Glutamatergic neuron (in vitro differentiated cells): Measurements from ENCODE around the gene CLEC16A. TPM values are rescaled to one million over a fixed set of nuclear protein-coding genes. Genes with fewer than 3 reads are reported as not detected.

Experiments used
- DNase-seq: peaks from one replicate; pipeline ENCODE4 v3.0.0; 2022
- H3K27ac Mint-ChIP-seq: one replicate; pipeline ENCODE4 v1.8.0; 2020; ENCODE audit warnings: mild to moderate bottlenecking, mixed read lengths, inconsistent platforms; ENCODE audit not compliant: unreplicated experiment
- H3K27me3 Mint-ChIP-seq: one replicate; pipeline ENCODE4 v1.8.0; 2020; ENCODE audit warnings: mild to moderate bottlenecking, moderate library complexity, mixed read lengths, inconsistent platforms; ENCODE audit not compliant: unreplicated experiment
- H3K36me3 Mint-ChIP-seq: one replicate; pipeline ENCODE4 v1.8.0; 2020; ENCODE audit warnings: mild to moderate bottlenecking, mixed read lengths, inconsistent platforms; ENCODE audit not compliant: unreplicated experiment
- H3K4me1 Mint-ChIP-seq: one replicate; pipeline ENCODE4 v1.8.0; 2020; ENCODE audit warnings: mild to moderate bottlenecking, low read depth, mixed read lengths, inconsistent platforms; ENCODE audit not compliant: unreplicated experiment
- H3K4me3 Mint-ChIP-seq: one replicate; pipeline ENCODE4 v1.8.0; 2020; ENCODE audit warnings: mild to moderate bottlenecking, mixed read lengths, inconsistent platforms; ENCODE audit not compliant: unreplicated experiment
- H3K9me3 Mint-ChIP-seq: one replicate; pipeline ENCODE4 v1.8.0; 2020; ENCODE audit warnings: mild to moderate bottlenecking, moderate library complexity, mixed read lengths, inconsistent platforms; ENCODE audit not compliant: unreplicated experiment
- CTCF ChIP-seq: fragments of 200-600 bp; sonication (generic); IDR thresholded peaks from one replicate; pipeline ENCODE4 v1.5.0; 2021; ENCODE audit not compliant: partially characterized antibody, unreplicated experiment
- total RNA-seq: library from RNA; stranded (reverse); fragmentation: NEBNext Ultra II Directional; extraction: Animal tissue kit (Norgen Biotek cat#: 25700); gene quantifications from one replicate; pipeline ENCODE4 v1.2.1, GENCODE V29; 2021; ENCODE audit not compliant: unreplicated experiment

Gene CLEC16A
- total RNA-seq, 1 donor from 2014 or later = 43.0 TPM

GRCh38 chr16:11170696-11171447 is 226.5 kb downstream of the CLEC16A start:
- Mint-ChIP-seq H3K9me3 (peaks cover 15% of the 10 kb centered on the region), H3K27me3 (peaks cover 20% of the 10 kb centered on the region), H3K36me3 (peaks cover 6% of the 10 kb centered on the region)

GRCh38 chr16:11171448-11171709 is 227.0 kb downstream of the CLEC16A start:
- DNase-seq = no peak

More at GRCh38 chr16:11170696-11171447, 226.5 kb downstream of the CLEC16A start:
- Mint-ChIP-seq H3K4me1 (peaks cover 56% of the 10 kb centered on the region), H3K4me3 (no peak overlapping the region), H3K27ac (peak overlapping the region; percentile 31)
- no peak for TF ChIP-seq CTCF
- no peak for DNase-seq

GRCh38 chr16:11171757-11172299 is 227.5 kb downstream of the CLEC16A start:
- Mint-ChIP-seq H3K9me3 (peaks cover 15% of the 10 kb centered on the region), H3K36me3 (peaks cover 6% of the 10 kb centered on the region), H3K4me3 (peak overlapping the region; percentile 30), H3K27ac (peak overlapping the region; percentile 9), H3K27me3 (peaks cover 21% of the 10 kb centered on the region), H3K4me1 (peaks cover 59% of the 10 kb centered on the region)
- no peak for TF ChIP-seq CTCF
- no peak for DNase-seq

More at GRCh38 chr16:11171448-11171709, 227.0 kb downstream of the CLEC16A start:
- Mint-ChIP-seq H3K27ac (peak overlapping the region; percentile 9), H3K27me3 (peaks cover 20% of the 10 kb centered on the region), H3K36me3 (peaks cover 6% of the 10 kb centered on the region), H3K4me3 (no peak overlapping the region), H3K4me1 (peaks cover 57% of the 10 kb centered on the region), H3K9me3 (peaks cover 15% of the 10 kb centered on the region)
- TF ChIP-seq CTCF = no peak

- H3K4me1 Mint-ChIP-seq = peaks cover 46% of the 10 kb centered on the region
- TF ChIP-seq CTCF = no peak
- H3K36me3 Mint-ChIP-seq = peaks cover 6% of the 10 kb centered on the region
- DNase-seq = no peak
- H3K27ac Mint-ChIP-seq = no peak overlapping the region
- no peak overlapping the region for H3K4me3 Mint-ChIP-seq
- H3K27me3 Mint-ChIP-seq = peaks cover 17% of the 10 kb centered on the region
- peaks cover 11% of the 10 kb centered on the region for H3K9me3 Mint-ChIP-seq
Observed at GRCh38 chr16:11173426-11173825, 229.1 kb downstream of the CLEC16A start.

- H3K27me3 Mint-ChIP-seq = peaks cover 10% of the 10 kb centered on the region
- H3K36me3 Mint-ChIP-seq = peaks cover 6% of the 10 kb centered on the region
- H3K27ac Mint-ChIP-seq = no peak overlapping the region
- H3K4me1 Mint-ChIP-seq = peaks cover 39% of the 10 kb centered on the region
- no peak for TF ChIP-seq CTCF
- H3K9me3 Mint-ChIP-seq = peaks cover 5% of the 10 kb centered on the region
- no peak for DNase-seq
- H3K4me3 Mint-ChIP-seq = no peak overlapping the region
Observed at GRCh38 chr16:11174141-11174540, 229.8 kb downstream of the CLEC16A start.
